SK-N-MC (cell line): ENCODE measurements around the gene GRIN3A.

Source experiments
- DNase-seq: peaks from one replicate; pipeline ENCODE4 v3.0.0-alpha.2; 2011; ENCODE audit warnings: low read depth, low spot score
- H3K27ac ChIP-seq: fragments of 200-600 bp; sonication (generic); 2 replicates; pipeline ENCODE4 v1.5.1; 2016; ENCODE audit warnings: mixed run types
- H3K36me3 ChIP-seq: fragments of 200-600 bp; sonication (generic); 2 replicates; pipeline ENCODE4 v1.6.1; 2017; ENCODE audit warnings: antibody characterized with exemption, low read length, mixed read lengths; ENCODE audit not compliant: insufficient read depth
- H3K4me3 ChIP-seq: fragments of 200-600 bp; sonication (generic); 2 replicates; pipeline ENCODE4 v1.5.1; 2016
- H3K9ac ChIP-seq: fragments of 200-600 bp; sonication (generic); 2 replicates; pipeline ENCODE4 v1.8.0; 2017; ENCODE audit warnings: mixed run types, mixed read lengths; ENCODE audit not compliant: insufficient read length
- H3K9me3 ChIP-seq: fragments of 200-600 bp; sonication (generic); 2 replicates; pipeline ENCODE4 v1.6.1; 2017; ENCODE audit warnings: low read depth, mild to moderate bottlenecking, antibody characterized with exemption, low read length, moderate library complexity, mixed read lengths
- EZH2 ChIP-seq: fragments of 200-600 bp; sonication (generic); IDR thresholded peaks from one replicate; pipeline ENCODE4 v1.6.1; 2017; ENCODE audit warnings: antibody characterized with exemption
- FOXP2 ChIP-seq: optimal IDR thresholded peaks from 2 replicates; pipeline ENCODE3; 2011; ENCODE audit warnings: mild to moderate bottlenecking, moderate library complexity; ENCODE audit not compliant: insufficient read depth; ENCODE audit errors: extremely low read length, control extremely low read depth
- POLR2AphosphoS5 ChIP-seq: IDR thresholded peaks from 2 replicates; pipeline ENCODE4 v1.6.1; 2012; ENCODE audit warnings: mild to moderate bottlenecking, low read depth, low read length, borderline replicate concordance

The GRIN3A gene

DNA sequence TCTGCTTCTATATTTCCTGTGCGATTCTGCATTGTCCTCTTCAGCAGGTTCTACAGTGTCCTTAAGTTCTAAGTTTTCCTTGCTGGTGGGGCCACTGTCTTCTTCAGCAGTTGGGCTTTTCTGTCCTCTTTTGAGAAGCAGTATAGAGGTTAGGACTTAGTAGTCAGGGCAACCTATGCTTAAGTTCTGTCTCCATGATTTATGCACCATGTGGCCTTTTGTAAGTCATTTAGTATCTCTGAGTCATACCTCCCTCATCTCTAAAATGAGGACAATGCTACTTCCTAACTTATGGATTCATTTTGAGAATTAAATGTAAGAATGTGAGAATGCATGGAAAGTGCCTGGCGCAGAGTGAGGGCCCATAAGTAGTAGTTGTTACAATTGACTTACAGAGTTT lies 46.8 kb downstream of the GRIN3A start:
- Histone ChIP-seq H3K36me3 (no peaks in the 10 kb centered on the region), H3K4me3 (no peak overlapping the region), H3K27ac (no peak overlapping the region), H3K9ac (no peak overlapping the region), H3K9me3 (no peaks in the 10 kb centered on the region)
- DNase-seq = no peak
- no peak for TF ChIP-seq POLR2AphosphoS5
- TF ChIP-seq EZH2 = no peak
- TF ChIP-seq FOXP2 = no peak

DNA sequence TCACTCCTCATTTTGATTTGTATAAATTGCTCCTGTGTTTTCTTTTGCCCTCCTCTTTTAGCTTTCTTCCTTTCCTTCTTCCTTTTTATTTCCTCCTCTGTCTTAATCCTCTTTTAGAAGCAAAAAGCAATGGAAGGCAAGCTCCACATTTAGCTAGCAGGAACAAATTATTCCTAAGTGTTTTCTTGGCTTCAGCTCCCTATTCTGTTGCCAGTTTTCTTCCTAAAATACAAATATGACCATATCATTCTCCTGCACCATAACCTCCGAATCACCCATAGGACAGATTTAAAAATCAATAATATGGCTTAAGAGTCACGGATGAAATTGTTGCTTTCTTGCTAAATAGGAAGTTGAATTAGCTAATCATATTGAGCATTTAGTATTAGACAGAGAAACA lies 49.4 kb downstream of the GRIN3A start:
- Histone ChIP-seq H3K9ac (no peak overlapping the region), H3K9me3 (no peaks in the 10 kb centered on the region), H3K4me3 (no peak overlapping the region), H3K36me3 (no peaks in the 10 kb centered on the region), H3K27ac (no peak overlapping the region)
- TF ChIP-seq EZH2 (no peak), POLR2AphosphoS5 (no peak), FOXP2 (no peak)
- no peak for DNase-seq

DNA sequence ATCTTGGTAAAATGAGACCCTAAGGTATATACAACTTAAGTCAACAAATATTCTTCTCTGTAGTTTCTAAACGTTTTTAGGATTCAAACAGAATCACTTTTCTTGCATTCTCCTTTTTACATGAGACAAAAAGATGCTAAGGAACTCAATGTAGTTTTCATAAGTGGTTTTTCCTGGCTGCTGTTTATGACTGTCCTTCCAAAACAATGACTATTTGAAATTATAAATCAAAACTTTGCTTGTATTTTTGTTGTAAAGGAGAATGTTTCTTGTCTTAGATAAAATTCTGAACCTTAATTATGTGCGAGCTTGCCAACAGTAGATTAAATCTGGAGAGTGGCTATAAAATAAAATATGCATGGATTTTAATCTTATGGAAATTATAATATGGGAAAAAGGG lies 53.8 kb downstream of the GRIN3A start:
- no peak for DNase-seq
- Histone ChIP-seq H3K4me3 (no peak overlapping the region), H3K36me3 (no peaks in the 10 kb centered on the region), H3K27ac (no peak overlapping the region), H3K9me3 (no peaks in the 10 kb centered on the region), H3K9ac (no peak overlapping the region)
- TF ChIP-seq EZH2 = no peak
- TF ChIP-seq FOXP2 = no peak
- no peak for TF ChIP-seq POLR2AphosphoS5

DNA sequence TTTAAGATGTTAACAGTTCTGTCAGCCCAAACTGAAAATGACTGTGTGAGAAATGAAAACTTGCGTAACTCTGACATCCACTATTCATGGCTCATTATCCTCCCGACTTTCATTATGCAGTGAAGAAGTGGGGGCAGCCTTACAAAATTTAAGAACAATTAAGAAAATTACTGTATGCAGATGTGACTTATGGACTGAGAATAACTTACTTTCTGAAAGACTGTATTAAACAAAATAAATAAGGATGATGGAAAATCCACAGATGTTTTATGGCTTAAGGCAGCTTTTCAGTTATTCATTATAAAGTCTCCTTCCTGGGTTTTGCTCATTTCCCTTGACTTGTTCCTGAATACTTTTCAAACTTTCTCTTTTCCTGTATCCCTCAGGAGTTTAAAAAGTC lies 55.2 kb downstream of the GRIN3A start:
- Histone ChIP-seq H3K9me3 (no peaks in the 10 kb centered on the region), H3K4me3 (no peak overlapping the region), H3K27ac (no peak overlapping the region), H3K36me3 (no peaks in the 10 kb centered on the region), H3K9ac (no peak overlapping the region)
- no peak for DNase-seq
- TF ChIP-seq POLR2AphosphoS5 (no peak), FOXP2 (no peak), EZH2 (no peak)

DNA sequence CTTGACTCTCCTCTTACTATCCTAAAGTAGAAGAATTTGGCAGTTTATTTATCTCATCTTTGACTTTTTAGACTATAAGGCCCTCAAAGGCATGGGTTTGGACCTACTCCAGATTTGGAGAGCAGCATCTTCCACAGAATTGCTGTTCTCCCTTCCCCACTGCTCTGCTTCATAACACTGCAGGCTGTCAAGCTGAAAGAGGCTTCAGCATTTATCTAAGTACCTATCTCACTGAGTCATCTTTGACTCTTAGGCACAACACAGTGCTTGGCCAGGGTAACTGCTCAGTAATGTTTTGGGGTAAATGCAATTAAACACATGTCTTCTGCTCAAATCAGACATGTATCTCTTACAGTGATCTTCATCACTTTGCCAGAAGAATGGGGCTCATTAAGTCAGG lies 60.6 kb downstream of the GRIN3A start:
- no peak overlapping the region for H3K4me3 ChIP-seq
- no peaks in the 10 kb centered on the region for H3K9me3 ChIP-seq
- no peaks in the 10 kb centered on the region for H3K36me3 ChIP-seq
- no peak overlapping the region for H3K27ac ChIP-seq
- no peak overlapping the region for H3K9ac ChIP-seq
- no peak for TF ChIP-seq EZH2
- TF ChIP-seq POLR2AphosphoS5 = no peak
- TF ChIP-seq FOXP2 = no peak
- no peak for DNase-seq

DNA sequence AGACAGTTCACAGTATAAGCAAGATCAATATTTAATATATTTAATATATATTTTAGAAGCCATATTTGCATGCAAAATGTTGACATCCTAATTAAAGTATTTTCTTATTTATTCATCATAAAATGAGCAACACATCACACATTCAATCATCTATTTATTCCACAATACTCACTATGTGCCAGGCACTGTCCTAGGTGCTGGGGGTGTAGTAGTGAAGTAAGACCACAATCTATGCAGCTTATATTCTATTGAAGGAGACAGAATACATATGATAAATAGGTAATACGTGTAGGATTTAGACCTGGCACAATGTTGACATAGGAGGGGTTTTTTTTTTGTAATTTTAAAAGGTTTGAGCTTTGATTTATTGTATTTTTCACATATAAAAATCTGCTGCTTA lies 63.1 kb downstream of the GRIN3A start:
- Histone ChIP-seq H3K27ac (no peak overlapping the region), H3K36me3 (no peaks in the 10 kb centered on the region), H3K9ac (no peak overlapping the region), H3K4me3 (no peak overlapping the region), H3K9me3 (no peaks in the 10 kb centered on the region)
- TF ChIP-seq FOXP2 (no peak), EZH2 (no peak), POLR2AphosphoS5 (no peak)
- no peak for DNase-seq

DNA sequence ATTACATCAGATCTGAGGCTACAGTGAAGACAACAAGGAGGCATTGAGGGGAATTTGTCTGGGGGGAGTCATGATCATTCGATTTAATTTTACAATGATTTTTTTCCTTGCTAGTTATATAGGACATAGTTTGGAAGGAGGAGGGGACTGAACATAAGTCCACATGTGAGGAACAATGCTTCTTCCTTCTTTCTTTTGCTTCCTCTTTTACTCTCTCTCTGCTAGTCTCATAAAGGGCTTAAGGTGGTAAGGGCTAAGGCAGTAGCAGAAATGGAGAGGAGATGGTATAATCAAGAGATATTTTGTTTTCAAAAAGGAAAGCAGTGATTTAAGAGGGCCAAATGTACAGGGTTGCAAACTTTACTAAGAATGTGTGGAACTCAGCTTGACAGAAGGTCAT lies 64.3 kb downstream of the GRIN3A start:
- TF ChIP-seq POLR2AphosphoS5 (no peak), EZH2 (no peak), FOXP2 (no peak)
- DNase-seq = no peak
- no peaks in the 10 kb centered on the region for H3K36me3 ChIP-seq
- H3K9ac ChIP-seq = no peak overlapping the region
- H3K9me3 ChIP-seq = no peaks in the 10 kb centered on the region
- no peak overlapping the region for H3K4me3 ChIP-seq
- H3K27ac ChIP-seq = no peak overlapping the region

DNA sequence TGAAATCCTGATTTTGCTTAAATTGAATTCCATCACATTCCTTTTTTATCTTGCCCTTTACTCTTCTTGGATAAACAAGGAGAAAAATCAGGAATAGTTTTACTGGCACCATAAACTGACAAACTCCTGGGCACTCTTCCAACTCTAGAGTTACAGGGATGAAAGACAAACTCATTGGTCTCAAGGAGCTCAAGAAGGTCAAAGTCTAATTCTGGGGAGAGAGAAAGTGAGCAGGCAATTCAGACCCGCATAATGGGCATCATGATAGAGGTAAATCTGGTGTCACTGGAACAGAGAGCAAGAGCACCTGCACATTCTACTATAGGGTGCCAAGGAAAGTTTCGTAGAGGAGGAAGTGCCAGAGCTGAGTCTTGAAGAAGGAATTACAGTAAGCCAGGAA lies 64.8 kb downstream of the GRIN3A start:
- Histone ChIP-seq H3K36me3 (no peaks in the 10 kb centered on the region), H3K9ac (no peak overlapping the region), H3K4me3 (no peak overlapping the region), H3K27ac (no peak overlapping the region), H3K9me3 (no peaks in the 10 kb centered on the region)
- no peak for DNase-seq
- no peak for TF ChIP-seq POLR2AphosphoS5
- no peak for TF ChIP-seq EZH2
- no peak for TF ChIP-seq FOXP2

DNA sequence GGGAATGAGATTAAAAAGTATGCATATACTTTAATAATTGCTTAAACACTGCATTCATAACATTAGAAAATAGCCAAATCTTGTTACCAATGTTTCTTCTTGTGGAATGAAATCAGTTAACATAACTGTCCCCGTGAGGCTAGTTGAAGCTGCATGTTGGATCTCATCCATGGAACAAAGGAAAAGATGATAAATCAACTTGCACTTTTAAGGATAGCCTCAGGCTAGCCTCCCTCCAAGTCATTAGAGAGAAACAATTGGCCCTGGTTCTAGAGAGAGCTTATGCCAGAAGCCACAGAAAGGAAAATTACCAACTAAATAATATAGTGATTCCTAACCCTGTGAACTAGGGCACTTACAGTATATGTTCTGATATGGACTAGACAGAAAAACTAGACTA lies 66.9 kb downstream of the GRIN3A start:
- no peak for DNase-seq
- no peaks in the 10 kb centered on the region for H3K36me3 ChIP-seq
- H3K9ac ChIP-seq = no peak overlapping the region
- H3K4me3 ChIP-seq = no peak overlapping the region
- TF ChIP-seq POLR2AphosphoS5 (no peak), FOXP2 (no peak), EZH2 (no peak)
- no peak overlapping the region for H3K27ac ChIP-seq
- no peaks in the 10 kb centered on the region for H3K9me3 ChIP-seq

DNA sequence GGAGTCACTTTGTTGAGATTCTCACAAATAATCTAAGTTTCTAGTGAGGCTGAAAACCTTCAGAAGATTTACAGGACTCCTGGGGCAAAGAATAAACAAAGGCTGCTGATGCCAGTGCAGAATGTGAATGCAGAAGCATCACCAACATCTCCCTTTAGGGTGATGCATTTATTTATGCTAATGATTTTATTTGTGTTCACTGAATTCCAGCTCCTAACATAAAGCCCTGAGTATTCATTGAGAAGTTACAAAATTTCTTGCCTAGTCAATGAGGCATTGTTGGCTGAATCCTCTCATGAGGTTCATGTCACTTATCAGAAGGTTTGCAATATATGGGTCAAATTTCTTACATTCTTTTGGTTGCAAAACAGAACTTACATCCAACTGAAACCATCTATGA lies 70.0 kb downstream of the GRIN3A start:
- Histone ChIP-seq H3K27ac (no peak overlapping the region), H3K36me3 (no peaks in the 10 kb centered on the region), H3K4me3 (no peak overlapping the region), H3K9ac (no peak overlapping the region), H3K9me3 (no peaks in the 10 kb centered on the region)
- no peak for DNase-seq
- TF ChIP-seq POLR2AphosphoS5 = no peak
- no peak for TF ChIP-seq EZH2
- TF ChIP-seq FOXP2 = no peak

DNA sequence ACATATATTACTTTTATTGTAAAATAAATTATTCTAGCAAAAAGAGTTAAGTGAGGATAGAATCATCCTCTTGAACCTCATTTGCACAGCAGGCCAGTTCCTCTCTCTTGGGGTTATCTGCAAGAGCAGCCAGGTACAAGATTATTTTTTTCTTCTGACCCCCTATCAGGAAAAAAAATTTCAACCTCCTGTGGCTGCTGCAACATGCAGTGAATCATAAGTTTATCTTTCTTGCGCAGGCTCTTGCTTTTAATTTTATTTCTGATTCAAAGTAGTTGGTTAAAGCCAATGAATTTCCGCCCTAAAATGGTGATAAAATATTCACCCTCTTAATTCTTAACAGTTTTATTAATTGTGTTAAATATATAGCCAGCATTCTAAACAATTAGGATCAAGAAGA lies 74.0 kb downstream of the GRIN3A start:
- Histone ChIP-seq H3K9ac (no peak overlapping the region), H3K4me3 (no peak overlapping the region), H3K36me3 (no peaks in the 10 kb centered on the region), H3K27ac (no peak overlapping the region), H3K9me3 (no peaks in the 10 kb centered on the region)
- no peak for DNase-seq
- no peak for TF ChIP-seq EZH2
